ENCODE measurements around the gene P2RY2. TPM values are rescaled to one million over a fixed set of nuclear protein-coding genes. Genes with fewer than 3 reads are reported as not detected.

Gene P2RY2
- total RNA-seq, 1 experiment from 2014 or later, result 2.9 TPM

GRCh38 chr11:73244589-73245240 is 26.6 kb downstream of the P2RY2 start:
- no peaks in the 10 kb centered on the region for H3K9me3 ChIP-seq (ENCODE audit: control insufficient read depth in 1 of 2, insufficient read depth in 1 of 2, low read depth in 1 of 2, low read length in 2 of 2)
- H3K9me2 ChIP-seq (ENCODE audit: insufficient read depth), result no peaks in the 10 kb centered on the region
- no peaks in the 10 kb centered on the region for H3K36me3 ChIP-seq (ENCODE audit: control insufficient read depth in 1 of 2, insufficient read depth in 2 of 2, low read length in 2 of 2)
- no peaks in the 10 kb centered on the region for H3K27me3 ChIP-seq (ENCODE audit: insufficient read depth, low read length)
- no peaks in the 10 kb centered on the region for H3K79me2 ChIP-seq (ENCODE audit: insufficient read depth, low read length)
- H4K20me1 ChIP-seq (ENCODE audit: insufficient read depth), result no peaks in the 10 kb centered on the region
- peaks cover 0 to 23% of the 10 kb centered on the region in 2 experiments; a peak in 2 of 4 replicates for H3K4me1 ChIP-seq (ENCODE audit: control insufficient read depth in 1 of 2, insufficient read depth in 2 of 2, low read length in 2 of 2)
- no peak overlapping the region for H3K9ac ChIP-seq (ENCODE audit: low read length)
- ChIA-PET POLR2A (interaction anchor here (0.7 kb wide), 1 partner anchor 417 kb away, joined by 4 read pairs; no protein-coding TSS in a partner anchor), RAD21 (ENCODE audit: low non-redundant PET in 1 of 2, low total read pairs in 2 of 2, uncharacterized antibody in 2 of 2, unreplicated experiment in 2 of 2) (no interaction called here), CTCF (interaction anchor here (0.7 to 2.9 kb wide), 3 partner anchors 59 to 413 kb away, joined by 4 to 9 read pairs (median 4); no protein-coding TSS in a partner anchor)
- no peak overlapping the region for H3K27ac ChIP-seq (ENCODE audit: low read depth, low read length)
- TF ChIP-seq YY1 (IDR thresholded peaks at IDR 0.05; ENCODE audit: extremely low read depth, insufficient replicate concordance, low read depth, low read length), result no peak
- intact Hi-C loops (cut with micrococcal nuclease), result loop anchor here (5.0 kb wide), 1 partner anchor 93 kb away; no protein-coding TSS in a partner anchor
- no TSS peak for BruUV-seq (replicated peaks)
- no peak overlapping the region for H3K4me2 ChIP-seq (ENCODE audit: low read length)
- ATAC-seq (no peak), DNase-seq (ENCODE audit: low read depth, low spot score) (no peak)
- H2AFZ ChIP-seq (ENCODE audit: low read depth, low read length, poor library complexity, severe bottlenecking), result no peak overlapping the region
- no peak overlapping the region for H3K4me3 ChIP-seq (replicated peaks in 1 of 2; ENCODE audit: low read depth in 1 of 2, low read length in 2 of 2)

- DNase-seq (ENCODE audit: low read depth, low spot score), result no peak
- Histone ChIP-seq H3K4me3 (replicated peaks in 1 of 2; ENCODE audit: low read depth in 1 of 2, low read length in 2 of 2) (no peak overlapping the region), H3K4me1 (ENCODE audit: control insufficient read depth in 1 of 2, insufficient read depth in 2 of 2, low read length in 2 of 2) (peaks cover 0 to 23% of the 10 kb centered on the region in 2 experiments; a peak in 2 of 4 replicates), H3K36me3 (ENCODE audit: control insufficient read depth in 1 of 2, insufficient read depth in 2 of 2, low read length in 2 of 2) (no peaks in the 10 kb centered on the region), H3K4me2 (ENCODE audit: low read length) (no peak overlapping the region), H3K27me3 (ENCODE audit: insufficient read depth, low read length) (no peaks in the 10 kb centered on the region), H3K9me2 (ENCODE audit: insufficient read depth) (no peaks in the 10 kb centered on the region), H3K27ac (ENCODE audit: low read depth, low read length) (no peak overlapping the region), H3K9ac (ENCODE audit: low read length) (no peak overlapping the region), H3K79me2 (ENCODE audit: insufficient read depth, low read length) (no peaks in the 10 kb centered on the region), H3K9me3 (ENCODE audit: control insufficient read depth in 1 of 2, insufficient read depth in 1 of 2, low read depth in 1 of 2, low read length in 2 of 2) (no peaks in the 10 kb centered on the region), H4K20me1 (ENCODE audit: insufficient read depth) (no peaks in the 10 kb centered on the region), H2AFZ (ENCODE audit: low read depth, low read length, poor library complexity, severe bottlenecking) (no peak overlapping the region)
- ChIA-PET RAD21 (ENCODE audit: low non-redundant PET in 1 of 2, low total read pairs in 2 of 2, uncharacterized antibody in 2 of 2, unreplicated experiment in 2 of 2) (no interaction called here), CTCF (interaction anchor here (1.7 kb wide), 1 partner anchor 60 kb away, joined by 4 read pairs; no protein-coding TSS in a partner anchor), POLR2A (no interaction called here)
- no TSS peak for BruUV-seq (replicated peaks)
- intact Hi-C loops (cut with micrococcal nuclease), result no loop called here
- no peak for ATAC-seq
- TF ChIP-seq SRF (IDR thresholded peaks at IDR 0.05; ENCODE audit: low read depth) (no peak), JUND (IDR thresholded peaks at IDR 0.05) (no peak), CBX3 (IDR thresholded peaks at IDR 0.05; ENCODE audit: low read depth) (no peak), EZH2 (IDR thresholded peaks at IDR 0.05) (no peak), EGR1 (IDR thresholded peaks at IDR 0.05; ENCODE audit: low read depth) (no peak), SP1 (IDR thresholded peaks at IDR 0.05; ENCODE audit: low read depth) (no peak), ZFX (IDR thresholded peaks at IDR 0.05) (no peak), SIN3A (IDR thresholded peaks at IDR 0.05; ENCODE audit: low read depth) (no peak), ZNF274 (IDR thresholded peaks at IDR 0.05; ENCODE audit: low read depth, low read length) (no peak), POLR2A (IDR thresholded peaks at IDR 0.05; ENCODE audit: borderline replicate concordance, extremely low read depth, insufficient read depth, insufficient read length) (no peak), FOSL1 (IDR thresholded peaks at IDR 0.05; ENCODE audit: low read depth) (no peak), RAD21 (IDR thresholded peaks at IDR 0.05; ENCODE audit: low read depth) (no peak), CEBPB (IDR thresholded peaks at IDR 0.05; ENCODE audit: low read depth) (no peak), EZH2phosphoT487 (IDR thresholded peaks at IDR 0.05; ENCODE audit: borderline replicate concordance) (no peak)
- TF ChIP-seq, protein P1, sequence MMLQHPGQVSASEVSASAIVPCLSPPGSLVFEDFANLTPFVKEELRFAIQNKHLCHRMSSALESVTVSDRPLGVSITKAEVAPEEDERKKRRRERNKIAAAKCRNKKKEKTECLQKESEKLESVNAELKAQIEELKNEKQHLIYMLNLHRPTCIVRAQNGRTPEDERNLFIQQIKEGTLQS (IDR thresholded peaks at IDR 0.05), result no peak
- TF ChIP-seq, protein P2, sequence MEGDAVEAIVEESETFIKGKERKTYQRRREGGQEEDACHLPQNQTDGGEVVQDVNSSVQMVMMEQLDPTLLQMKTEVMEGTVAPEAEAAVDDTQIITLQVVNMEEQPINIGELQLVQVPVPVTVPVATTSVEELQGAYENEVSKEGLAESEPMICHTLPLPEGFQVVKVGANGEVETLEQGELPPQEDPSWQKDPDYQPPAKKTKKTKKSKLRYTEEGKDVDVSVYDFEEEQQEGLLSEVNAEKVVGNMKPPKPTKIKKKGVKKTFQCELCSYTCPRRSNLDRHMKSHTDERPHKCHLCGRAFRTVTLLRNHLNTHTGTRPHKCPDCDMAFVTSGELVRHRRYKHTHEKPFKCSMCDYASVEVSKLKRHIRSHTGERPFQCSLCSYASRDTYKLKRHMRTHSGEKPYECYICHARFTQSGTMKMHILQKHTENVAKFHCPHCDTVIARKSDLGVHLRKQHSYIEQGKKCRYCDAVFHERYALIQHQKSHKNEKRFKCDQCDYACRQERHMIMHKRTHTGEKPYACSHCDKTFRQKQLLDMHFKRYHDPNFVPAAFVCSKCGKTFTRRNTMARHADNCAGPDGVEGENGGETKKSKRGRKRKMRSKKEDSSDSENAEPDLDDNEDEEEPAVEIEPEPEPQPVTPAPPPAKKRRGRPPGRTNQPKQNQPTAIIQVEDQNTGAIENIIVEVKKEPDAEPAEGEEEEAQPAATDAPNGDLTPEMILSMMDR (IDR thresholded peaks at IDR 0.05 in 2 of 3, conservative IDR thresholded peaks at IDR 0.05 in 1 of 3; ENCODE audit: borderline replicate concordance in 1 of 3, insufficient read depth in 1 of 3, low read depth in 2 of 3, low read length in 2 of 3), result no peak
- TF ChIP-seq, protein P3, sequence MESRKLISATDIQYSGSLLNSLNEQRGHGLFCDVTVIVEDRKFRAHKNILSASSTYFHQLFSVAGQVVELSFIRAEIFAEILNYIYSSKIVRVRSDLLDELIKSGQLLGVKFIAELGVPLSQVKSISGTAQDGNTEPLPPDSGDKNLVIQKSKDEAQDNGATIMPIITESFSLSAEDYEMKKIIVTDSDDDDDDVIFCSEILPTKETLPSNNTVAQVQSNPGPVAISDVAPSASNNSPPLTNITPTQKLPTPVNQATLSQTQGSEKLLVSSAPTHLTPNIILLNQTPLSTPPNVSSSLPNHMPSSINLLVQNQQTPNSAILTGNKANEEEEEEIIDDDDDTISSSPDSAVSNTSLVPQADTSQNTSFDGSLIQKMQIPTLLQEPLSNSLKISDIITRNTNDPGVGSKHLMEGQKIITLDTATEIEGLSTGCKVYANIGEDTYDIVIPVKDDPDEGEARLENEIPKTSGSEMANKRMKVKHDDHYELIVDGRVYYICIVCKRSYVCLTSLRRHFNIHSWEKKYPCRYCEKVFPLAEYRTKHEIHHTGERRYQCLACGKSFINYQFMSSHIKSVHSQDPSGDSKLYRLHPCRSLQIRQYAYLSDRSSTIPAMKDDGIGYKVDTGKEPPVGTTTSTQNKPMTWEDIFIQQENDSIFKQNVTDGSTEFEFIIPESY (IDR thresholded peaks at IDR 0.05; ENCODE audit: extremely low read depth, insufficient replicate concordance, low read length), result no peak
These were observed 27.4 kb downstream of the P2RY2 start for GRCh38 chr11:73245461-73245860.

All from HCT116 (cell line).